GM18526 (cell line): ENCODE results near the gene KLHL29.

Source experiments
- POLR2A ChIP-seq: IDR thresholded peaks from 3 replicates; pipeline ENCODE4 v1.6.1; 2011; ENCODE audit not compliant: insufficient read length; ENCODE audit errors: extremely low read depth

KLHL29 gene

GRCh38 chr2:23540804-23541360, 155.9 kb downstream of the KLHL29 start:
- TF ChIP-seq POLR2A: no peak

DNA sequence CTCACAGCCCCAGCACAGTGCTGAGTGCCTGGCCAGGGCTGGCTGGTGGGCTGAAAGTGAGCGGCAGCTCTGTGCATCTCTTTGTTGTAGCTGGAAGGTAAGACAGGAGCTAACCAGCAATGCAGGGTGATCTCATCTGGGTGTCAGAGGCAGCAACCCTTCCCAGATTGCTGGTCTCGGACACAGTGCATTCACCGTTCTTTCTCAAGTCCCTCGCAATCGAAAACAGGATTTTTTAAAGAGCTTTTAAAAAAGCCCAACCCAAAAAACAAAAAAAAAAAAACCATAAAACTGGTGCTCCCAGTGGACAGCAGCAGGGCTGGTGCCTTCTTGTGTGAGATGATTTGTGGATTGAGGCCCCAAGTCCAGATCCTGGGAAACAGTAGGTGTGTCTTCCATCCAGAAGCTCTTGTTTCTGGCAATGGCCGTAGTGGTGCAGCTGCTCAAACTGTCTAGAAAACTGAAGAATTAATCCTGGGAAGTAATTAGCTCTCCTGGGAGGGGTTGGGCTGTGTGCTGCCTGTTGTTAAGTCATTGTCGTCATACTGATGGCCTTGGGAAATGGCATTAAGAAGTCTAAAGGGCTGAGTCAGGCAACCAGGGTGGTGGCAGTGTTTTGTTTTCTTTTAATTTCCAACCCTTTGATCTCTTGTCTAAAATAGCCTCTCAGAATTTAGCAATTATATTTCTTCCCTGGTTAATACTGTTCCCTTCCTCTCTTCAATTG, 156.7 kb downstream of the KLHL29 start:
- TF ChIP-seq POLR2A: no peak

DNA sequence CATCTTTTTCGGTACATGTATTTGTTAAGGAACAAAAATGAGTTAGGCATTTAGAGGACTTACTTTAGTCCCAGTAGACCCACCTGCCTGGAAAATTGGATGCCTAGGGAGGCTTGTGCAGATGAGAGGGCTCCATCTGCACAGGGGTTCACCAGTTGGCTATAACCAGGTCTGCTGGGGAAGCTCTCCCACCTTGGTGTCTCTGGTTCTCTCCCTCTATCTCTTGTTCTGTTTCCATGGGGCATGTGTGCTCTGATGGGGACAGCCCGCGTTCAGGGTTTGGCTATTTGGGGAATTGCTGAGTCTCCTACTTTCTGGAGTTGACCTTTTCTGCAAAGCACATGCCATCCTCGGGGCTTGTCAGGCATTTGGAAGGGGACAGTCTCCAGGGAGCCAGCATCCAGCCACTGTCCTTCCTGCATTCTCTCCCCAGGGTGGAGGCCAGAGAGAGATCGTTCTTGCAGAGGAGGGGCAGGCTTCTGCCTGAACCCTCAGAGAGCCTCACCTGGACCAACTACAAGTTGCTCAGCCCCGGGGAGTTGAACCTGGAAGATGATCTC, 157.3 kb downstream of the KLHL29 start:
- TF ChIP-seq POLR2A: no peak

DNA sequence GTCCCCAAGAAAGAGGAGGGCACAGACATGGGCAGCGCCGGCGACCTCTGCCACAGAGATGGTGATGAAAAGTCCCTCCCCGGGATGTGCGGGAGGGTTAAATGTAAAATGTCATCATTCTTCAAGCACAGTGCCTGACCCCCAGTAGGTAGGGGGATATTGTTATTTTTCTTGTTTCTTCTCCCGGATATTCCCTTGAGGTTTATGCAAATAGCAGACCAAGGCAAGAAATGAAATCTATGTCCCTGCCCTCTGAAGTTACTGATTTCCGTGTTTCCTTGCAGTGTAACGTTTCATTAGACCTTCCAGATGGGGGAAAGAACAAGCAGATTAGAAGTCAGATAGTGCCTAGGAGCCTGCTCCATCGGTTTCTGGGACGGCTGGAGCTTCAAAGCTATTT, 158.3 kb downstream of the KLHL29 start:
- TF ChIP-seq POLR2A: no peak

DNA sequence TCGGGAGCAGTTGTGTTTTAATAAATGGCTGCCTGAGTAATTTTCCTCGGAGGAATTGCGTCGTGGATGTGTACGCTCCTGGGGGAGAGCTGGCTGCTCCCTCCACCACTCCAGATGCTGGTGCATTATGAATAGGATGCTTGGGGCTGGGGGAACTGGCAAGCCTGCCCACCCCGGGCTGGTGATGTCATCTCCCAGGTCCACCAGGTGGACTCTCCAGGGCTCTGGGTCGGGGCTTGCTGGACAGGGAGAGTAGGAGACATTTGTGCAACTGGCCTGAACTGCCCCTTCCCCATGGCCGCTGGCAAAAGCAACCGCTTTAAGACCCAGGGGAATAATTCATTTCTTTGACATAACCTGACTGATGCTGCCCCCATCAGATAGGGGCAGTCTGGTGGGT, 158.7 kb downstream of the KLHL29 start:
- TF ChIP-seq POLR2A: no peak

DNA sequence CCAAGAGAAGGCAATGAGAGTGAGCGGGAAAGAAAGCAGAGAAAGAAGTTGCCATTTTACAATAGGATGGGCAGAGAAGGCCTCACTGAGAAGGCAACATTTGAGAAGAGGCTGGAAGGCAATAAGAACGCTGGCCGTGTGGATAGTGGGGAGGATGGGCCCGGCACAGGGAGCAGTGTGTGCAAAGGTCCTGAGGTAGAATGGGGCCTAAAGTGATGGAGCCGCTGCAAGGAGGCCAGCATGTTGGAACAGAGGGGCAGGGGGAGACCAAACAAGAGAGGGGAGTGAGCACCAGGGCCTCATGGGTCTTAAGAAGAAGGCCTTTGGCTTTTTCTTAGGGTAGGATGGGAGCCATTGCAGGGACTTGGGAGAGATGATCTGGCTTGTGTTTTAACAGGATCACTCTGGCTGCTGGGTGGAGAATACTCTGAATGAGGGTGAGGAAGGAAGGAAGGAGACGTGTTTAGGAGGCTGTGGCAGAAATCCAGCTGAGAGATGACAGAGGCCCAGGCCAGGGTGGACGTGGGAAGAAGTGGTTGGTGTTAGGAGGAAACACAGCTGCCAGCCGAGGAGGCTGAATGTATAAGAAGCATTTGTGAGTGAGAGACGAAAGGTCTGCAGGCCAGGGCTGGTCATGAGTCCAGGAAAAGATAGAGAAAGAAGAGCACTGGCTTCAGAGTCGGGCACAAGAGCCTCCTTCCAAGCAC, 159.8 kb downstream of the KLHL29 start:
- no peak for TF ChIP-seq POLR2A

- TF ChIP-seq POLR2A: no peak
Measured at GRCh38 chr2:23545396-23545795, 160.4 kb downstream of the KLHL29 start.

GRCh38 chr2:23545811-23546210, 160.8 kb downstream of the KLHL29 start:
- TF ChIP-seq POLR2A: no peak

DNA sequence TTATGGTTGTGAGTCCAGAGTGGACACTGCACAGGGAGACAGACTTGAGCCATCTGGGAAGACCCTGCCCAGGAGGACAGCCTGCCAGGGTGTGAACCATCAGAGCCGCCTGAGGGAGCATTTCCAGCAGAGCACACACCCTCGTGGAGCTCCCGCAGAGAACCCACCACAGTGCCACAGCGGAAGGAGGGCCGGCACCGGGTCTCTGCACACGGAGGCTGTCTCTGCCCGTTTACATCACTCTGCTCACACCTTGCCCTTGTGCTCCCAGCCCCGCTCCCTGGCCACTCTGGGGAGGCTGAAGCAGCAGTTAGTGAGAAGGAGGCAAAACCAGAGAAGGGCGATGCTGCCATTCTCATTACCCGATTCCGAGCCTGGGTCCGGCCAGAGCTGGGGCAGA, 161.9 kb downstream of the KLHL29 start:
- TF ChIP-seq POLR2A: no peak

GRCh38 chr2:23547725-23548124, 162.7 kb downstream of the KLHL29 start:
- no peak for TF ChIP-seq POLR2A

GRCh38 chr2:23548143-23548769, 163.3 kb downstream of the KLHL29 start:
- no peak for TF ChIP-seq POLR2A

DNA sequence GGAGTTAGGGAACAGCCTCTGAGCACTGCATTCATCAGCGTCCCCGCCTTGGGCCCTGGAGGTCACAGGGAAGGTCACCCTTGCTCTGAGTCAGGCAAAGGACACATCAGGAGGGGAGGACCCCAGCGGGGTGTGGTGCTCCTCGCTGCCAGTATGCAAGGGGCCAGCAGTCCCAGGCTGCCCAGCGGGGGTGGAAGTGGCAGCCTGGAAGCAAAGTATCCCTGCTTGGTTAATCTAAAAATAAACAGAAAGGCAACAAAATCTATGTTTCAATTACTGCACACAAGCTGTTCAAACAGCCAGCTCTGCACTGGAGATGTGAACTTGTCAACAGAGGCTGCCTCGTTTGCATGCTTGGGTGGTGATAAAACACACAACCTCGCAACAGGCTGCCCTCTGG, 164.1 kb downstream of the KLHL29 start:
- TF ChIP-seq POLR2A: no peak

- no peak for TF ChIP-seq POLR2A
Measured at GRCh38 chr2:23549821-23550530, 165.0 kb downstream of the KLHL29 start.

DNA sequence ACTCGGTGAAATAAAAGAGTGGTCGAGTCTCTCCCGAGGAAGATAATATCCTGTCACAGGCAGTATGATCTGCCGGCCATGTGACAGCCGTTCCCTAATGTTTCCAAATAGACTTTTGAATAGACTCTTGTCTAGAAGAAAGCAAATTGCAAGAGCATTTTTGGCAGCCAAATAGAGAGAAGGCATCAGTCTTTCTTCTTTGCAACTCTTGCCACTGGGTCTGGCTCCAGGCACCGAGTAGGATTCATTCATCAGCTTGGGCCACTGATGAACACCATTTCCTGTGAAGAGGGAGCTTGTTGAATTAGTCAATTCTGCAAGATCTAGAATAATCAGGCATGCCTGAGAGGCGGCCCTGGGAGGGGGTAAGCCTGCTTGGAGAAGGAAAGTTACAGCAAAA, 165.6 kb downstream of the KLHL29 start:
- TF ChIP-seq POLR2A: no peak

- TF ChIP-seq POLR2A: no peak
Measured at GRCh38 chr2:23551875-23552274, 166.9 kb downstream of the KLHL29 start.
